OCI-LY3 (cell line): ENCODE measurements around the gene HPCAL1.

Experiments
- H2AFZ ChIP-seq: fragments of 200-600, 300-600 bp; shearing (Covaris generic); 2 replicates; pipeline ENCODE4 v1.6.0; 2014; ENCODE audit warnings: antibody characterized with exemption, low read depth, low read length
- H3K27ac ChIP-seq: fragments of 200-600, 300-600 bp; sonication (generic); 2 replicates; pipeline ENCODE4 v1.5.1; 2014; ENCODE audit warnings: mild to moderate bottlenecking, low read length, moderate library complexity, mixed read lengths
- H3K27me3 ChIP-seq: fragments of 200-600, 300-600 bp; sonication (generic); 2 replicates; pipeline ENCODE4 v1.6.1; 2014; ENCODE audit warnings: low read depth, low read length, mixed read lengths
- H3K36me3 ChIP-seq: fragments of 200-600, 300-600 bp; sonication (generic); replicated peaks from 2 replicates; pipeline ENCODE3; 2014; ENCODE audit warnings: low read depth, low read length, mixed read lengths
- H3K4me1 ChIP-seq: fragments of 300-600, 200-600 bp; sonication (generic); 2 replicates; pipeline ENCODE4 v1.6.1; 2014; ENCODE audit warnings: low read length, mixed read lengths
- H3K4me2 ChIP-seq: fragments of 200-600, 300-600 bp; sonication (generic); 2 replicates; pipeline ENCODE4 v1.6.1; 2014; ENCODE audit warnings: low read length, mixed read lengths
- H3K4me3 ChIP-seq: fragments of 300-600, 200-600 bp; sonication (generic); 2 replicates; pipeline ENCODE4 v1.5.1; 2014; ENCODE audit warnings: antibody characterized with exemption, mild to moderate bottlenecking, low read length, moderate library complexity
- H3K79me2 ChIP-seq: fragments of 300-600, 200-600 bp; shearing (Covaris generic); 2 replicates; pipeline ENCODE4 v1.6.1; 2014; ENCODE audit warnings: mild to moderate bottlenecking, low read length, mixed read lengths
- H3K9ac ChIP-seq: fragments of 300-600, 200-600 bp; shearing (Covaris generic); 2 replicates; pipeline ENCODE4 v1.6.0; 2014; ENCODE audit warnings: mild to moderate bottlenecking, low read length, moderate library complexity
- H3K9me3 ChIP-seq: fragments of 200-600, 300-600 bp; shearing (Covaris generic); 2 replicates; pipeline ENCODE4 v1.6.1; 2014; ENCODE audit warnings: low read length, mixed read lengths; ENCODE audit not compliant: insufficient read depth
- H4K20me1 ChIP-seq: fragments of 200-600, 300-600 bp; sonication (generic); 2 replicates; pipeline ENCODE4 v1.6.1; 2016; ENCODE audit warnings: low read length, mixed read lengths; ENCODE audit not compliant: insufficient read depth
- EZH2phosphoT487 ChIP-seq: fragments of 200-600 bp; shearing (Covaris generic); IDR thresholded peaks from 2 replicates; pipeline ENCODE4 v1.6.1; 2018; ENCODE audit warnings: antibody characterized with exemption, mixed run types, low read depth
- TF ChIP-seq, protein P1 (sequence below): fragments of 200-600, 300-600 bp; sonication (generic); IDR thresholded peaks from 2 replicates; pipeline ENCODE4 v1.5.1; 2014; ENCODE audit warnings: antibody characterized with exemption, low read length, low read depth

Gene HPCAL1

DNA sequence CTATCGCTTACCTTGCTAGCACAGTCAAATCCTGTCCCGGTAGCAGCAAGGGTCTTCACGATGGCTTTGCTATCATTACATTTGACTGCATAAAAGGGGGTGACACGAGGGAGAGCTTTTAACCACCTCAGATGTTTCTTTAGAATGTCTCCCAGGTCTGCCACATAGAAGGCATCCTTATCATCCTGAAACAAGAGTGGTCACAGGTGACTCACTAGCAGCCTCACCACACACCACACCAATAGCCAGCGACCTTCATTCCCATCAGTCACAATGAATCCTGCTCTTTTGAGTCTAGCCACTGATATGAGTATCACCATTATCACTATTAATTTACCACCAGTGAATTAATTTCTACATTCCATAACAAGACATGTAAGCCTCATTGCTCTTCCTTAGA, 141.8 kb downstream of the HPCAL1 start:
- Histone ChIP-seq H3K36me3 (peaks cover 58% of the 10 kb centered on the region), H3K4me2 (peak overlapping the region; percentile 70; the same call in 1 of the 2 replicates), H3K4me1 (peaks cover 15% of the 10 kb centered on the region), H3K4me3 (no peak overlapping the region), H2AFZ (no peak overlapping the region), H3K27me3 (no peaks in the 10 kb centered on the region), H3K9me3 (no peaks in the 10 kb centered on the region), H3K9ac (no peak overlapping the region), H3K79me2 (peaks cover 60% of the 10 kb centered on the region), H3K27ac (no peak overlapping the region), H4K20me1 (peaks cover 62% of the 10 kb centered on the region)
- no peak for TF ChIP-seq EZH2phosphoT487
- TF ChIP-seq, protein P1, sequence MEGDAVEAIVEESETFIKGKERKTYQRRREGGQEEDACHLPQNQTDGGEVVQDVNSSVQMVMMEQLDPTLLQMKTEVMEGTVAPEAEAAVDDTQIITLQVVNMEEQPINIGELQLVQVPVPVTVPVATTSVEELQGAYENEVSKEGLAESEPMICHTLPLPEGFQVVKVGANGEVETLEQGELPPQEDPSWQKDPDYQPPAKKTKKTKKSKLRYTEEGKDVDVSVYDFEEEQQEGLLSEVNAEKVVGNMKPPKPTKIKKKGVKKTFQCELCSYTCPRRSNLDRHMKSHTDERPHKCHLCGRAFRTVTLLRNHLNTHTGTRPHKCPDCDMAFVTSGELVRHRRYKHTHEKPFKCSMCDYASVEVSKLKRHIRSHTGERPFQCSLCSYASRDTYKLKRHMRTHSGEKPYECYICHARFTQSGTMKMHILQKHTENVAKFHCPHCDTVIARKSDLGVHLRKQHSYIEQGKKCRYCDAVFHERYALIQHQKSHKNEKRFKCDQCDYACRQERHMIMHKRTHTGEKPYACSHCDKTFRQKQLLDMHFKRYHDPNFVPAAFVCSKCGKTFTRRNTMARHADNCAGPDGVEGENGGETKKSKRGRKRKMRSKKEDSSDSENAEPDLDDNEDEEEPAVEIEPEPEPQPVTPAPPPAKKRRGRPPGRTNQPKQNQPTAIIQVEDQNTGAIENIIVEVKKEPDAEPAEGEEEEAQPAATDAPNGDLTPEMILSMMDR, result no peak

DNA sequence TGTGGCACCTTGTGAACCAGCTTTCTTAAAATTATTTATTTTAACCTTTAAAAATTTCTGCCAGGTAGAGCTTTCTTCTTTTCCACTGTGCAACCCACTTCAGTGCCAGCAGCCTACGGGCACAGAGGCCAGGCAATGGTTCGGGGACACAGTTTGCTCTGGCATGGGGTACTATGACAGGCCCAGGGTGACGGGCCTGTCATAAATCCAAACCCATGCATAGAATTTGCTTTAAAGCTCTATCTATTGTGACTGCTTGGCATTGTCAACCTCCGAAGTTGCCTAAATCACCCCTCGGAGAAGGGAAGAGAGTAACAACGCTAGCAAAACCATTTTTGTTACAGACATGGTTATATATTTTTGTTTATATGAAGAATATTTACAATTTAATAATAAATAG, 143.9 kb downstream of the HPCAL1 start:
- Histone ChIP-seq H3K4me1 (peaks cover 19% of the 10 kb centered on the region), H4K20me1 (peaks cover 51% of the 10 kb centered on the region), H3K4me2 (peak overlapping the region; percentile 70), H3K79me2 (peaks cover 66% of the 10 kb centered on the region), H3K9me3 (no peaks in the 10 kb centered on the region), H3K9ac (peak overlapping the region; percentile 92), H2AFZ (no peak overlapping the region), H3K27me3 (no peaks in the 10 kb centered on the region), H3K27ac (peak overlapping the region; percentile 17; the same call in 1 of the 2 replicates), H3K4me3 (peak overlapping the region; percentile 97), H3K36me3 (peaks cover 41% of the 10 kb centered on the region)
- TF ChIP-seq, protein P1, result no peak
- TF ChIP-seq EZH2phosphoT487, result no peak

DNA sequence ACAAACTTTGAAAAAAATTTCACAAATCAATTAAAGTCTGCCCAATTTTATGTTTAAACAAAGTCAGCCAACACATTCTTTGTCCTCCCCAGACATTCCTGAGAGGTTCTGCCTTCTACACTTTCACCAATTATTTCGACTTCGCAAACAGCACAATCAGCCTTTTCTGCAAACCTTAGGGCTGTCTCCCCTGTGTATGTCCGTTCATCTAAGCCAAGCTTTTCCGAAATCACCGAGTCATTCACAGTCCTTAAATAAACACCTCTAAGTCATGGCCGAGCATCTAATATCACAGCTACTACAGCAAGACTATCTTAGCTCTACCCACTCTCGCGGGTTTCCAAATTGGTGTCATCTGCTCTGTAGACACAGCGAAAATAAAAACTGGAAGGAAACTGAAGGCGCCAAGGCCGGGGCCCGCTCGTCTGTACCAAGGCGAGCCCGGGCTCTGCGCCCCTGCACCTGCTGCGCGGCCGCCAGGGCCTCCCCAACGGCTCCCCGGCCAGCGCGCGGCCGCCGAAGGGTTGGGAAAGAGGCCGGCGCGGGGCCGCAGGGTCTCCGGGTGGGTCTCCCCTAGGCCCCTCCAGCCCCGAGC, 144.7 kb downstream of the HPCAL1 start:
- no peaks in the 10 kb centered on the region for H3K9me3 ChIP-seq
- TF ChIP-seq, protein P1, result no peak
- TF ChIP-seq EZH2phosphoT487, result no peak
- no peak overlapping the region for H2AFZ ChIP-seq
- peak overlapping the region; percentile 97 for H3K4me3 ChIP-seq
- peak overlapping the region; percentile 81 for H3K27ac ChIP-seq
- H3K4me2 ChIP-seq, result peak overlapping the region; percentile 70
- peaks cover 66% of the 10 kb centered on the region for H3K79me2 ChIP-seq
- peak overlapping the region; percentile 92 for H3K9ac ChIP-seq
- H4K20me1 ChIP-seq, result peaks cover 45% of the 10 kb centered on the region
- H3K36me3 ChIP-seq, result peaks cover 33% of the 10 kb centered on the region
- no peaks in the 10 kb centered on the region for H3K27me3 ChIP-seq
- peaks cover 19% of the 10 kb centered on the region for H3K4me1 ChIP-seq

DNA sequence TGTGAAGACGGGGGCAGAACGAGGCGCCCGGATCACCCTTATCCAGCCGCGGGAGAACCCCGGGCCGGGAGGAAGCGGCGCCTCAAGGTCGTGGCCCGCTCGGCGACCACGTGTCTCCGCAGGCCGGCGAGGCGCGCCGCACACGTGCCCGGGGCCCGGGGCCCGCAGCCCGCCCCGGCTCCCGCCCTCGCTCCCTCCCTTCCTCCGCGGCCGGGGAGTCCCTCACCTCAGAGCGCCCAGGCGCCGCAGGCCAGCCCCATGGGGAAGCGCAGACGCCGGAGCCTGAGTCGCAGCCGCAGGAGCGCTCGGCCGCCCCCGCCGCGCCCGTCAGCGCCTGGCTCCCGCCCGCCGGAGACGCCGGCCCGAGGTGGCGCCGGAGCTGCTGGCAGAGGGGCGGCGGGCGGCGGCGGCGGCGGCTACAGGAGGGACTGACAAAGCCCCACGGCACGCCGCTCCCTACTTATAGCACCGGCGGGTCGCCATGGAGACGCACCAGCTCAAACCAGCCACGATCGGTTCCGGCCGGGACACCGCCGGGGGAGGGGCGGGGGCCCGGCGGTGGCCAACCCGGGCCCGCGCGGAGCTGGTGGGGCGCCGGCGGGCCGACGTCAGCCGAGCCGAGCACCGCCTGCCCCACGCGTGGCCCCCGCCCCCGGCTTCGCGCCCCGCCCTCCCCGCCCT, 145.3 kb downstream of the HPCAL1 start, which contains the start of gene ODC1:
ODC1 (minus strand) TSS at position 433 of the 681 bp plus-strand sequence. CDS start 3,295 bp downstream, outside the sequence.
- Histone ChIP-seq H4K20me1 (peaks cover 42% of the 10 kb centered on the region), H3K9ac (peak within 1 kb of the TSS; percentile 98), H3K27me3 (no peaks in the 10 kb centered on the region), H3K79me2 (peaks cover 64% of the 10 kb centered on the region), H3K4me2 (peak within 1 kb of the TSS; percentile 97), H3K27ac (peak within 1 kb of the TSS; percentile 85), H3K9me3 (no peaks in the 10 kb centered on the region), H3K4me1 (peaks cover 19% of the 10 kb centered on the region), H2AFZ (peak within 1 kb of the TSS; percentile 67; the same call in 1 of the 2 replicates), H3K4me3 (peak within 1 kb of the TSS; percentile 97), H3K36me3 (peaks cover 29% of the 10 kb centered on the region)
- no peak for TF ChIP-seq EZH2phosphoT487
